H9 (cell line): ENCODE results near the gene NDUFC2. TPM values are rescaled to one million over a fixed set of nuclear protein-coding genes. Genes with fewer than 3 reads are reported as not detected.
"Not testable (repeated sequence)": the region's sequence is repeated elsewhere in the genome, so short reads cannot be mapped to it uniquely, and the experiment has no call there.

Source experiments
- DNase-seq: peaks from one replicate; pipeline ENCODE4 v3.0.0-alpha.2; 2017
- H2AFZ ChIP-seq: one replicate; pipeline ENCODE4 v1.6.1; 2013; ENCODE audit warnings: mild to moderate bottlenecking, low read length, control low read depth, moderate library complexity
- H2AK5ac ChIP-seq: 2 replicates; pipeline ENCODE4 v1.6.1; 2013; ENCODE audit warnings: low read length, control low read depth, mixed read lengths; ENCODE audit not compliant: insufficient read length
- H2BK120ac ChIP-seq: one replicate; pipeline ENCODE4 v1.6.1; 2013; ENCODE audit warnings: low read depth, mild to moderate bottlenecking, low read length, control low read depth, inconsistent platforms; ENCODE audit not compliant: poor library complexity, severe bottlenecking
- H2BK12ac ChIP-seq: 2 replicates; pipeline ENCODE4 v1.6.1; 2013; ENCODE audit warnings: low read length, control low read depth, mixed read lengths, low read depth; ENCODE audit not compliant: insufficient read length
- H2BK15ac ChIP-seq: 2 replicates; pipeline ENCODE4 v1.6.1; 2013; ENCODE audit warnings: low read depth, low read length, control low read depth
- H2BK20ac ChIP-seq: one replicate; pipeline ENCODE4 v1.6.1; 2013; ENCODE audit warnings: low read depth, mild to moderate bottlenecking, low read length, control low read depth, inconsistent platforms; ENCODE audit not compliant: poor library complexity, severe bottlenecking
- H2BK5ac ChIP-seq: 2 replicates; pipeline ENCODE4 v1.6.1; 2013; ENCODE audit warnings: low read length, control low read depth, mixed read lengths; ENCODE audit not compliant: insufficient read length
- H3K14ac ChIP-seq: 2 replicates; pipeline ENCODE4 v1.6.1; 2013; ENCODE audit warnings: low read length, control low read depth; ENCODE audit not compliant: insufficient read depth
- H3K18ac ChIP-seq: 2 replicates; pipeline ENCODE4 v1.6.1; 2013; ENCODE audit warnings: low read depth, mild to moderate bottlenecking, mixed read lengths, low read length, control low read depth; ENCODE audit not compliant: insufficient read length
- H3K23ac ChIP-seq: 2 replicates; pipeline ENCODE4 v1.6.1; 2013; ENCODE audit warnings: low read length, control low read depth, mixed read lengths, low read depth; ENCODE audit not compliant: insufficient read length
- H3K23me2 ChIP-seq: 2 replicates; pipeline ENCODE4 v1.6.1; 2013; ENCODE audit warnings: low read depth, mild to moderate bottlenecking, mixed read lengths, low read length, control low read depth; ENCODE audit not compliant: insufficient read length, poor library complexity, severe bottlenecking
- H3K27ac ChIP-seq: 2 replicates; pipeline ENCODE4 v1.5.1; 2013; ENCODE audit warnings: low read length, control low read depth, mixed read lengths, low read depth; ENCODE audit not compliant: insufficient read length
- H3K27me3 ChIP-seq: 2 replicates; pipeline ENCODE4 v1.6.1; 2013; ENCODE audit warnings: low read length, control low read depth, inconsistent platforms; ENCODE audit not compliant: insufficient read depth
- H3K4ac ChIP-seq: 2 replicates; pipeline ENCODE4 v1.6.1; 2013; ENCODE audit warnings: low read depth, mild to moderate bottlenecking, control low read depth, inconsistent platforms, low read length, moderate library complexity
- H3K4me1 ChIP-seq: 2 replicates; pipeline ENCODE4 v1.6.1; 2013; ENCODE audit warnings: low read length, control low read depth, inconsistent platforms; ENCODE audit not compliant: insufficient read depth
- H3K4me2 ChIP-seq: 2 replicates; pipeline ENCODE4 v1.6.1; 2013; ENCODE audit warnings: low read length, control low read depth, mixed read lengths; ENCODE audit not compliant: insufficient read length, insufficient read depth
- H3K56ac ChIP-seq: 2 replicates; pipeline ENCODE4 v1.6.1; 2013; ENCODE audit warnings: low read depth, mild to moderate bottlenecking, mixed read lengths, low read length, control low read depth; ENCODE audit not compliant: insufficient read length
- H3K79me1 ChIP-seq: 2 replicates; pipeline ENCODE4 v1.6.1; 2013; ENCODE audit warnings: low read depth, mild to moderate bottlenecking, moderate library complexity, low read length, control low read depth, inconsistent platforms; ENCODE audit not compliant: insufficient read depth, poor library complexity, severe bottlenecking
- H3K79me2 ChIP-seq: 2 replicates; pipeline ENCODE4 v1.6.1; 2013; ENCODE audit warnings: low read length, control low read depth, inconsistent platforms; ENCODE audit not compliant: insufficient read depth
- H3K9ac ChIP-seq: 2 replicates; pipeline ENCODE4 v1.6.1; 2013; ENCODE audit warnings: low read length, control low read depth, mixed read lengths; ENCODE audit not compliant: insufficient read length; ENCODE audit errors: extremely low read depth
- H3K9me3 ChIP-seq: one replicate; pipeline ENCODE4 v1.6.1; 2013; ENCODE audit warnings: low read depth, low read length, inconsistent platforms; ENCODE audit not compliant: control insufficient read depth
- H3T11ph ChIP-seq: one replicate; pipeline ENCODE4 v1.6.1; 2013; ENCODE audit warnings: mild to moderate bottlenecking, low read length, control low read depth, inconsistent platforms
- H4K20me1 ChIP-seq: one replicate; pipeline ENCODE4 v1.6.1; 2013; ENCODE audit not compliant: control insufficient read depth, insufficient read length, insufficient read depth
- H4K5ac ChIP-seq: 2 replicates; pipeline ENCODE4 v1.6.1; 2013; ENCODE audit warnings: low read depth, mild to moderate bottlenecking, mixed read lengths, low read length, control low read depth; ENCODE audit not compliant: insufficient read length
- H4K8ac ChIP-seq: replicated peaks from 2 replicates; pipeline ENCODE4 v1.6.1; 2013; ENCODE audit warnings: low read length, control low read depth, mixed read lengths, low read depth; ENCODE audit not compliant: insufficient read length
- H4K91ac ChIP-seq: 2 replicates; pipeline ENCODE4 v1.6.1; 2013; ENCODE audit warnings: low read depth, mild to moderate bottlenecking, moderate library complexity, mixed read lengths, low read length, control low read depth; ENCODE audit not compliant: insufficient read length
- H3K27ac Mint-ChIP-seq, 3 experiments: 2 replicates in 2 of 3; 3 replicates in 1 of 3; pipeline ENCODE4 v1.8.0; 2020 to 2021; ENCODE audit warnings: mixed read lengths in 3 of 3, mild to moderate bottlenecking in 1 of 3, moderate library complexity in 1 of 3
- H3K27me3 Mint-ChIP-seq: 2 replicates; pipeline ENCODE4 v1.8.0; 2021; ENCODE audit warnings: low read depth, mild to moderate bottlenecking, moderate library complexity, mixed read lengths
- H3K36me3 Mint-ChIP-seq, 3 experiments: 2 replicates in 2 of 3; 3 replicates in 1 of 3; pipeline ENCODE4 v1.8.0; 2020 to 2021; ENCODE audit warnings: low read depth in 3 of 3, mixed read lengths in 3 of 3; ENCODE audit not compliant: insufficient read depth in 1 of 3
- H3K4me1 Mint-ChIP-seq, 2 experiments: 2 replicates each; pipeline ENCODE4 v1.8.0; 2020; ENCODE audit warnings: mixed read lengths in 2 of 2
- H3K4me3 Mint-ChIP-seq, 2 experiments: 2 replicates in 1 of 2; 3 replicates in 1 of 2; pipeline ENCODE4 v1.8.0; 2020 to 2021; ENCODE audit warnings: mild to moderate bottlenecking in 2 of 2, mixed read lengths in 2 of 2, moderate library complexity in 1 of 2
- H3K9me3 Mint-ChIP-seq, 2 experiments: 2 replicates in 1 of 2; 3 replicates in 1 of 2; pipeline ENCODE4 v1.8.0; 2020; ENCODE audit warnings: mild to moderate bottlenecking in 2 of 2, mixed read lengths in 2 of 2, moderate library complexity in 1 of 2
- CTCF ChIP-seq: fragments of 200-600 bp; sonication (generic); conservative IDR thresholded peaks from 3 replicates; pipeline ENCODE4 v1.8.0; 2021; ENCODE audit warnings: antibody characterized with exemption, mild to moderate bottlenecking
- WGBS: extraction: QIAGEN DNeasy Blood & Tissue Kit; methylation state at CpG from one replicate; pipeline ENCODE4 v1.1.7; 2013; ENCODE audit warnings: missing lambda C conversion rate, low lambda C conversion rate, mixed read lengths; ENCODE audit not compliant: insufficient read length; ENCODE audit errors: extremely low coverage; 5-methylcytosine and 5-hydroxymethylcytosine counted together
- total RNA-seq: library from RNA; stranded (reverse); gene quantifications from 2 replicates; pipeline ENCODE4 v1.2.1, GENCODE V29; 2021

Gene NDUFC2
- total RNA-seq, 1 experiment from 2014 or later, result 247 TPM

GRCh38 chr11:78060533-78060932 is 19.1 kb downstream of the NDUFC2 start:
- no peak overlapping the region for H2BK20ac ChIP-seq
- H3K23ac ChIP-seq, result no peak overlapping the region
- no peaks in the 10 kb centered on the region for H3K79me1 ChIP-seq
- H4K91ac ChIP-seq, result no peak overlapping the region
- H2BK5ac ChIP-seq, result no peak overlapping the region
- H2BK15ac ChIP-seq, result no peak overlapping the region
- H4K5ac ChIP-seq, result no peak overlapping the region
- no peak overlapping the region for H3K4ac ChIP-seq
- TF ChIP-seq CTCF, result no peak
- DNase-seq, result no peak
- H3K9me3 ChIP-seq, result no peaks in the 10 kb centered on the region
- H3K14ac ChIP-seq, result no peak overlapping the region
- no peak overlapping the region for H3K27ac Mint-ChIP-seq
- H3K27me3 Mint-ChIP-seq, result no peaks in the 10 kb centered on the region
- H3K27ac ChIP-seq, result no peak overlapping the region
- no peaks in the 10 kb centered on the region for H3K4me1 Mint-ChIP-seq
- H3K4me3 Mint-ChIP-seq, result no peak overlapping the region
- H3K9ac ChIP-seq, result no peak overlapping the region
- H3K18ac ChIP-seq, result no peak overlapping the region
- H3K23me2 ChIP-seq, result no peaks in the 10 kb centered on the region
- H2AFZ ChIP-seq, result no peak overlapping the region
- no peak overlapping the region for H3T11ph ChIP-seq
- H3K27me3 ChIP-seq, result no peaks in the 10 kb centered on the region
- no CpG with 5 or more reads among the region's 8 CpGs for WGBS
- no peaks in the 10 kb centered on the region for H3K9me3 Mint-ChIP-seq
- H3K56ac ChIP-seq, result no peak overlapping the region
- no peak overlapping the region for H3K4me2 ChIP-seq
- no peaks in the 10 kb centered on the region for H3K4me1 ChIP-seq
- no peaks in the 10 kb centered on the region; a peak in 1 of 7 replicates for H3K36me3 Mint-ChIP-seq
- H4K20me1 ChIP-seq, result no peaks in the 10 kb centered on the region
- H2AK5ac ChIP-seq, result no peak overlapping the region
- no peaks in the 10 kb centered on the region for H3K79me2 ChIP-seq
- H2BK120ac ChIP-seq, result no peak overlapping the region
- H2BK12ac ChIP-seq, result no peak overlapping the region
- H4K8ac ChIP-seq, result no peak overlapping the region

- H3K79me1 ChIP-seq, H4K20me1 ChIP-seq, H2BK12ac ChIP-seq, H2BK20ac ChIP-seq, H3K9me3 ChIP-seq, H2BK120ac ChIP-seq, H2AFZ ChIP-seq, H4K8ac ChIP-seq, H3K23me2 ChIP-seq, H3K36me3 Mint-ChIP-seq, H4K5ac ChIP-seq, H3K27me3 ChIP-seq, H3T11ph ChIP-seq, H3K4ac ChIP-seq, H3K4me3 Mint-ChIP-seq, H4K91ac ChIP-seq, H2BK15ac ChIP-seq, H3K14ac ChIP-seq, H2BK5ac ChIP-seq, H3K4me2 ChIP-seq, H3K9ac ChIP-seq, H3K27me3 Mint-ChIP-seq, H3K23ac ChIP-seq, H3K56ac ChIP-seq, H3K18ac ChIP-seq, H2AK5ac ChIP-seq, H3K79me2 ChIP-seq, H3K4me1 ChIP-seq, H3K27ac ChIP-seq, H3K9me3 Mint-ChIP-seq, DNase-seq, H3K4me1 Mint-ChIP-seq, H3K27ac Mint-ChIP-seq: not testable (repeated sequence)
- no CpG with 5 or more reads among the region's 9 CpGs for WGBS
Measured at GRCh38 chr11:78059749-78060328, 19.8 kb downstream of the NDUFC2 start.
